Activated T-cell treated with anti-CD3 and anti-CD28 coated beads, Interleukin-2, amount 50 U/mL, for 24 hours (primary cell): ENCODE results near the gene IL17RB.

Experiments
- DNase-seq: peaks from one replicate; pipeline ENCODE4 v3.0.0-alpha.2; 2020
- H3K27ac Mint-ChIP-seq: 2 replicates; pipeline ENCODE4 v1.8.0; 2020; ENCODE audit warnings: mild to moderate bottlenecking, mixed read lengths
- H3K27me3 Mint-ChIP-seq: 2 replicates; pipeline ENCODE4 v1.8.0; 2020; ENCODE audit warnings: mixed read lengths
- H3K36me3 Mint-ChIP-seq: 2 replicates; pipeline ENCODE4 v1.8.0; 2020; ENCODE audit warnings: low read depth, mixed read lengths
- H3K4me1 Mint-ChIP-seq: 2 replicates; pipeline ENCODE4 v1.8.0; 2020; ENCODE audit warnings: low read depth, mixed read lengths
- H3K4me3 Mint-ChIP-seq: 2 replicates; pipeline ENCODE4 v1.8.0; 2020; ENCODE audit warnings: mild to moderate bottlenecking, moderate library complexity, mixed read lengths
- H3K9me3 Mint-ChIP-seq: 2 replicates; pipeline ENCODE4 v1.8.0; 2020; ENCODE audit warnings: mixed read lengths

IL17RB gene

GRCh38 chr3:53850895-53851294, 4.5 kb downstream of the IL17RB start:
- no peak for DNase-seq
- H3K27me3 Mint-ChIP-seq = peaks cover 42% of the 10 kb centered on the region
- H3K36me3 Mint-ChIP-seq = no peaks in the 10 kb centered on the region
- peaks cover 7% of the 10 kb centered on the region for H3K4me1 Mint-ChIP-seq
- no peak overlapping the region for H3K4me3 Mint-ChIP-seq
- H3K9me3 Mint-ChIP-seq = no peaks in the 10 kb centered on the region
- H3K27ac Mint-ChIP-seq = no peak overlapping the region

DNA sequence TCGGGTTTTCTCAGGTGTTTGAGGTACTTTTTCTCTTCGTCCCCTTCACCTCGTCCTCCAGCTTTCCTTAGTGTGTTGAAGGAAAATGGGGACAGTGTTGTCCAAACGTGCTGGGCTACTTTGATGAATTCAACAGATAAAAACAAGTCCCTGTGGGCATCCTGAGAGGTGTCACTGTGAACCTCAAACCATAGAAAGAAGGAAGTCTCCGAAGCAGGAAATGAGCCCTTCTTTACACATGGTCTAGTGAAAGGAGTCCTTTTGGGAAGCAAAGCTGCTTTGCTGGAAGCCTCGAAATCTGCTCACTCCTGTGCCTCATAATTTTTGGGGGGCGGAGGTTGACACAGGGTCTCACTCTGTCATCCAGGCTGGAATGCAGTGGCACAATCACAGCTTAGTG, 10.6 kb downstream of the IL17RB start:
- no peak overlapping the region for H3K4me3 Mint-ChIP-seq
- no peak for DNase-seq
- no peak overlapping the region for H3K27ac Mint-ChIP-seq
- peaks cover 30% of the 10 kb centered on the region for H3K36me3 Mint-ChIP-seq
- H3K27me3 Mint-ChIP-seq = peaks cover 10% of the 10 kb centered on the region
- no peaks in the 10 kb centered on the region for H3K9me3 Mint-ChIP-seq
- no peaks in the 10 kb centered on the region for H3K4me1 Mint-ChIP-seq

DNA sequence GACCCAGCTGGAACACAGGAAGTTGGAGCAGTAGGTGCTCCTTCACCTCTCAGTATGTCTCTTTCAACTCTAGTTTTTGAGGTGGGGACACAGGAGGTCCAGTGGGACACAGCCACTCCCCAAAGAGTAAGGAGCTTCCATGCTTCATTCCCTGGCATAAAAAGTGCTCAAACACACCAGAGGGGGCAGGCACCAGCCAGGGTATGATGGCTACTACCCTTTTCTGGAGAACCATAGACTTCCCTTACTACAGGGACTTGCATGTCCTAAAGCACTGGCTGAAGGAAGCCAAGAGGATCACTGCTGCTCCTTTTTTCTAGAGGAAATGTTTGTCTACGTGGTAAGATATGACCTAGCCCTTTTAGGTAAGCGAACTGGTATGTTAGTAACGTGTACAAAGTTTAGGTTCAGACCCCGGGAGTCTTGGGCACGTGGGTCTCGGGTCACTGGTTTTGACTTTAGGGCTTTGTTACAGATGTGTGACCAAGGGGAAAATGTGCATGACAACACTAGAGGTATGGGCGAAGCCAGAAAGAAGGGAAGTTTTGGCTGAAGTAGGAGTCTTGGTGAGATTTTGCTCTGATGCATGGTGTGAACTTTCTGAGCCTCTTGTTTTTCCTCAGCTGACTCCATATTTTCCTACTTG, 11.9 kb downstream of the IL17RB start:
- no peaks in the 10 kb centered on the region for H3K4me1 Mint-ChIP-seq
- peaks cover 10% of the 10 kb centered on the region for H3K27me3 Mint-ChIP-seq
- H3K36me3 Mint-ChIP-seq = peaks cover 42% of the 10 kb centered on the region
- H3K4me3 Mint-ChIP-seq = no peak overlapping the region
- H3K9me3 Mint-ChIP-seq = no peaks in the 10 kb centered on the region
- H3K27ac Mint-ChIP-seq = no peak overlapping the region
- DNase-seq = no peak

GRCh38 chr3:53859178-53859577, 12.8 kb downstream of the IL17RB start:
- Mint-ChIP-seq H3K9me3 (no peaks in the 10 kb centered on the region), H3K36me3 (peaks cover 51% of the 10 kb centered on the region), H3K27me3 (peaks cover 9% of the 10 kb centered on the region), H3K4me1 (no peaks in the 10 kb centered on the region), H3K27ac (no peak overlapping the region), H3K4me3 (no peak overlapping the region)
- no peak for DNase-seq

DNA sequence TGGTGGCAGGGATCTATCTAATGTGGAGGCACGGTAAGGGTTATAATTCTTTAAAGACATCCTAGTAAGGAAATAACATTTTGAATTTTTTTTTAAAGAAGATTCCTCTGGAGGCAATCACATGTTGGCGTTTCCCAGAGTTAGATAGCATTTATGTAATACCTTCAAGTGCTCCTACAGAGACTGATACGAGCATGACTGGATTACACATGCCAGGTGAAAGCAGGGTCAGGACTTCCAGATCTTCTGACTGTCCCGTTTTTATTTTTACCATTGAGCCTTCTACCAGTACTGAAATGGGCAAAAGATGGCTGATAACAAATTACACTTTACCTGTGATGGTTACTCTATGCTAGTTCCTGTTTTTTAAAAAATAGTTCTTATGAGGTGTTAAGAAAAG, 13.8 kb downstream of the IL17RB start:
- no peak for DNase-seq
- no peak overlapping the region for H3K4me3 Mint-ChIP-seq
- H3K27me3 Mint-ChIP-seq = peaks cover 3% of the 10 kb centered on the region
- no peak overlapping the region for H3K27ac Mint-ChIP-seq
- H3K4me1 Mint-ChIP-seq = no peaks in the 10 kb centered on the region
- H3K9me3 Mint-ChIP-seq = no peaks in the 10 kb centered on the region
- H3K36me3 Mint-ChIP-seq = peaks cover 61% of the 10 kb centered on the region

- DNase-seq = no peak
- Mint-ChIP-seq H3K4me3 (no peak overlapping the region), H3K4me1 (no peaks in the 10 kb centered on the region), H3K9me3 (no peaks in the 10 kb centered on the region), H3K36me3 (peaks cover 80% of the 10 kb centered on the region), H3K27me3 (no peaks in the 10 kb centered on the region), H3K27ac (no peak overlapping the region)
Observed at GRCh38 chr3:53862241-53862640, 15.9 kb downstream of the IL17RB start.

DNA sequence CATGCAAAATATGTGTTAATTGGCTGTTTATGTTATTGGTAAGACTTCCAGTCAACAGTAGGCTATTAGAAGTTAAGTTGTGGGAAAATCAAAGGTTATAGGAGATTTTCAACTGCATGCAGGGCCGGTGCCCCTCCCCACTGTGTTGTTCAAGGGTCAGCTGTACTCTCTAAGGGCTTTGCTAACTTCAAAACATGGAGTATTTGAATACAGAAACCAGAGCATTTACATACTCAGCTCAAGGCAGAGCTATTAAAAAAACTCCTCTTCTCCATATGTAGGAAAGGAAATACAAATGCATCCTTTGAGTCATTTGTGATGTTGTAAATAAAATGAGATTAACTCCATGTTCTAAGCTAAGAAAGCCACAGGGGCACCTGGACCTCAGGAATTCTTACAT, 16.8 kb downstream of the IL17RB start:
- no peak overlapping the region for H3K4me3 Mint-ChIP-seq
- H3K27ac Mint-ChIP-seq = no peak overlapping the region
- H3K4me1 Mint-ChIP-seq = no peaks in the 10 kb centered on the region
- H3K9me3 Mint-ChIP-seq = no peaks in the 10 kb centered on the region
- peaks cover 89% of the 10 kb centered on the region for H3K36me3 Mint-ChIP-seq
- no peak for DNase-seq
- H3K27me3 Mint-ChIP-seq = no peaks in the 10 kb centered on the region

DNA sequence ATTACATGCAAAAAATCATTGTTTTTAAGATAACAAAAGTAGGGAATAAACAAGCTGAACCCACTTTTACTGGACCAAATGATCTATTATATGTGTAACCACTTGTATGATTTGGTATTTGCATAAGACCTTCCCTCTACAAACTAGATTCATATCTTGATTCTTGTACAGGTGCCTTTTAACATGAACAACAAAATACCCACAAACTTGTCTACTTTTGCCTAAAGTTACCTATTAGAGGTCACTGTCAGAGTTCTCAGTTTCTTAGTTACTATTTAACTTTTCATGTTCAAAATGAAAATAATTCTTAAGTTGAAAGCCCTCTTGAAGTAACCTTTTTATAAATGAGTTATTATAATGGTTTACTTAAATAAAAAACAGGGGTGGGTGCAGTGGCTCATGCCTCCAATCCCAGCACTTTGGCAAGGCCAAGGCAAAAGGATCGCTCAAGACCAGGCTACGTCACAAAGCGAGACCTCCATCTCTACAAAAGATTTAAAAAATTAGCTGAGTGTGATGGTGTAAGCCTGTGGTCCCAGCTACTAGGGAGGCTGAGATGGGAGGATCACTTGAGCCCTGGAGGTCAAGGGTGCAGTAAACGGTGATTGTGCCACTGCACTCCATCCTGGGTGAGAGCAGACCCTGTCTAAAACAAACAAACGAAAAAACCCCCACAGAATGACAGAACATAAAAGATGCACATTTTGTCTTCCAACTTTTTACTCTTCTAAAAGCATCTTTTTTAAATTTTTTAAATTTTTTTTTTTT, 19.5 kb downstream of the IL17RB start:
- Mint-ChIP-seq H3K4me1 (no peaks in the 10 kb centered on the region), H3K27ac (no peak overlapping the region), H3K9me3 (no peaks in the 10 kb centered on the region), H3K36me3 (peaks cover 95% of the 10 kb centered on the region), H3K27me3 (no peaks in the 10 kb centered on the region), H3K4me3 (no peak overlapping the region)
- no peak for DNase-seq

DNA sequence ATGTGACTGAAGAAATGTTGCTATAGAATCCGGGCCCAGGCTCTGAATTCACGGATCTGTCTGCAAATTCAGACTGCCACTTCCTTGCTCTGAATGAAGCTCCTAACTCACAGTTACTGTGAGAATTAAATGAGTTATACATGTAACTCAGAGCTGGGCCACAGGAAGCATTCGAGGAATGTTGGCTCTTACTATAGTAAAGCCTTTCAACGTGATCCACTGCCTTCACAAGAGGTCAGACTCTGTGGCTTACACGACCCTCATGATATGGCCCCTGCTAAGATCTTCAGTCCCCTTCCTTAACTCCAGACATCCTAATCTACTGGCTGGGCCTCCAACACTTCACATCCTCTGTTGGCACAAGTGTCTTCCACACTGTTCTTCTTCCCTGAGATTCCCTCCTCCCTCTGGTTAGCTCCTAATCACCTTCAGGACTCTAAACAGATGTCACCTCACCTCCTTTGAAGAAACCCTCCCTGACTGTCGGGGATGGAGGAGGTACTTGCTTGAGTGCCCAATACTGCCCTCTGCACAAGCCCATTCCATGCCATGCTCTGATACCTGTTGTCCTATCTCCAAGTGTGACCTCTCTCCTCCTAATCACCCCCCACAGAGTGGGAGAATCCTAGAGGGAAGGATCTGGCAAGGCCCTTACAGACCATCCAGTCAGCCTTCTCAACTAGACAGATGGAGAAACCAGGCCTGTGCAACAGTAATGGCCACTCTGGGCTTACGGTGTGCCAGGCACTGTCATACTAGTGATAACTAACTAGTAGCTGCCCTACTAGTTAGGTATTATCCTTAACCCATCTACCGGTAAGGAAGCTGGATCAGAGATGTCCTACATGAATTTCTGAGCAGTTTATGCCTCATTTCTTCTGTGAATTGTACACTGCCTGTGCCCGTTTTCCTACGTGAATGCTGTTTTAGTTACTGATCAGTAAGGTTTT, 34.3 kb downstream of the IL17RB start:
- peak overlapping the region; percentile 95 for H3K4me3 Mint-ChIP-seq
- DNase-seq = no peak
- peak overlapping the region; percentile 97 for H3K27ac Mint-ChIP-seq
- no peaks in the 10 kb centered on the region for H3K27me3 Mint-ChIP-seq
- no peaks in the 10 kb centered on the region for H3K9me3 Mint-ChIP-seq
- H3K4me1 Mint-ChIP-seq = peaks cover 24% of the 10 kb centered on the region
- peaks cover 86% of the 10 kb centered on the region for H3K36me3 Mint-ChIP-seq

- Mint-ChIP-seq H3K27me3 (no peaks in the 10 kb centered on the region), H3K36me3 (peaks cover 88% of the 10 kb centered on the region), H3K9me3 (no peaks in the 10 kb centered on the region), H3K4me3 (peak within 1 kb of the TSS; percentile 95), H3K4me1 (peaks cover 29% of the 10 kb centered on the region), H3K27ac (peak within 1 kb of the TSS; percentile 97)
- peak; percentile 93 for DNase-seq
Observed at GRCh38 chr3:53881691-53882593, 35.6 kb downstream of the IL17RB start, which contains the start of gene ACTR8. Gene ACTR8 (minus strand): TSS chr3:53882152. CDS start chr3:53882101, 51 bp downstream.

DNA sequence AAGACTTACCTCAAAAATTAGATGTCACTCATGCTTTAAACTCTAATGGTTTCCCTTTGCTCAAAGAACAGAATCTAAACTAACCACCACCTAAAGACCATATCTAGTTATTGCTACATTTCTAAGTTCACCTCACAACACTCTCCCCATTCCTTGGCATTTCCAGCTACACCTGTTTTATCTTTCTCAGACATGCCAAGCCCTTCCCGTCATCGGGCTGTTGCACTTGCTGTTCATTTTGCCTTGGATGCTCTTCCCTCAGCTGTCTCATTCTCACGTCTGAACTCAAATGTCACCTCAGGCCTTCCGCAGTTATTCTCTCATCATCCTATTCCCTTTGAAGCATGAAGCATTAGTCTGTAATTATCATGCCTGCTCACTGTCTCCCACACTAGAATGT, 36.6 kb downstream of the IL17RB start:
- Mint-ChIP-seq H3K4me1 (peaks cover 40% of the 10 kb centered on the region), H3K27ac (peak overlapping the region; percentile 97)

GRCh38 chr3:53884623-53885022, 38.3 kb downstream of the IL17RB start:
- Mint-ChIP-seq H3K27ac (no peak overlapping the region), H3K4me3 (no peak overlapping the region), H3K4me1 (peaks cover 52% of the 10 kb centered on the region), H3K36me3 (peaks cover 84% of the 10 kb centered on the region), H3K9me3 (no peaks in the 10 kb centered on the region), H3K27me3 (no peaks in the 10 kb centered on the region)
- no peak for DNase-seq

More for the DNA sequence above, 36.6 kb downstream of the IL17RB start:
- H3K27me3 Mint-ChIP-seq = no peaks in the 10 kb centered on the region
- DNase-seq = no peak
- peaks cover 88% of the 10 kb centered on the region for H3K36me3 Mint-ChIP-seq
- no peak overlapping the region for H3K4me3 Mint-ChIP-seq
- H3K9me3 Mint-ChIP-seq = no peaks in the 10 kb centered on the region

DNA sequence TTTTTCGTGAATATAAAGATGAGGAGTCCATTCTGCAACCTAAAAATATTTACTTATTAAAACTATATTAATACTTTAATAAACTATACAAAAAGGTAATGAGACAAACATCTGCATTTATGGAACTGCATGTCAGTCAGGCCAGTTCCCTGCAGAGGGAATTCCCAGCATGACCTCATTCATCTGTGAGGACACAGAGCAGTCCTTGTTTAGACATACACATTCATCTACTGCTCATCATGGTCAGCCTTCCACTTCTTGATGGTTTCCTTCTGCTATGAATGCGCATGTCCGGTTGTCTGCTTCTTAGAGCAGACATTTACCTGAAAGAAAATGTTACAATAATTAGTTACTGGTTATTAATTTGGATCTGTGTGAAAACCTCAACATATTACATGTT, 38.9 kb downstream of the IL17RB start:
- peaks cover 52% of the 10 kb centered on the region for H3K4me1 Mint-ChIP-seq
- H3K36me3 Mint-ChIP-seq = peaks cover 83% of the 10 kb centered on the region
- H3K9me3 Mint-ChIP-seq = no peaks in the 10 kb centered on the region
- no peaks in the 10 kb centered on the region for H3K27me3 Mint-ChIP-seq
- no peak for DNase-seq
- H3K4me3 Mint-ChIP-seq = no peak overlapping the region
- H3K27ac Mint-ChIP-seq = no peak overlapping the region

DNA sequence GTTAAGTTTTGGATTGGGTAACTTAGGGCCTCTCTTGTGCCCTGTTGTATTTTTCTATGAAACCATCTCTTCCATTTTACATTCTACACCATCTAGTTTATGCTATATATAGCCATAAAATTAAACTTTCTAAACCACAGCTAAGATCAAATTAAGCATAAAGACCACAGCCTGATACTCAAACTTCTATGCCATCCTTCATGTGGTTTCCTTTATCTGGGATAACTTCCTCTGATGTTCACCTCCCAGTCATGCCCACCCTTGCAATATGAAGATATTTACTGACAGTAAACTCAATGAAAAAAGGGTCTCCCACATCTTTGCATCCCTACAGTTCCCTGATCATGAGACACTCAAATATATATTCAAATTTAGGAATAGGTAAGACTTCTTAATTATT, 41.1 kb downstream of the IL17RB start:
- Mint-ChIP-seq H3K36me3 (peaks cover 86% of the 10 kb centered on the region), H3K27ac (peak overlapping the region; percentile 69), H3K9me3 (no peaks in the 10 kb centered on the region), H3K27me3 (no peaks in the 10 kb centered on the region), H3K4me3 (no peak overlapping the region), H3K4me1 (peaks cover 54% of the 10 kb centered on the region)
- DNase-seq = no peak
